C4-2B (cell line): ENCODE data around the gene WDR55.

ENCODE experiments used
- H3K27ac ChIP-seq: fragments of 450-650 bp; 2 replicates; pipeline ENCODE4 v1.5.1; 2017
- CTCF ChIP-seq: fragments of 450-650 bp; conservative IDR thresholded peaks from 2 replicates; pipeline ENCODE4 v1.5.1; 2017; ENCODE audit warnings: mild to moderate bottlenecking
- ZFX ChIP-seq: fragments of 450-650 bp; IDR thresholded peaks from 2 replicates; pipeline ENCODE4 v1.6.1; 2017

The WDR55 gene

GRCh38 chr5:140631831-140632365 is 32.8 kb upstream of the WDR55 start:
- H3K27ac ChIP-seq, result no peak overlapping the region
- TF ChIP-seq ZFX, result no peak
- TF ChIP-seq CTCF, result no peak

GRCh38 chr5:140632366-140633020 is 32.2 kb upstream of the WDR55 start:
- no peak for TF ChIP-seq ZFX
- TF ChIP-seq CTCF, result no peak
- H3K27ac ChIP-seq, result no peak overlapping the region

GRCh38 chr5:140633021-140633471 is 31.7 kb upstream of the WDR55 start, which contains the start of gene CD14:
Gene CD14 (minus strand): TSS chr5:140633175. CDS start chr5:140633071, 104 bp downstream.
- TF ChIP-seq CTCF (no peak), ZFX (no peak)
- no peak within 1 kb of the TSS for H3K27ac ChIP-seq

GRCh38 chr5:140633501-140633900 is 31.2 kb upstream of the WDR55 start:
- TF ChIP-seq CTCF (no peak), ZFX (no peak)
- H3K27ac ChIP-seq, result no peak overlapping the region

GRCh38 chr5:140634103-140634502 is 30.6 kb upstream of the WDR55 start:
- TF ChIP-seq ZFX, result no peak
- H3K27ac ChIP-seq, result no peak overlapping the region

- TF ChIP-seq ZFX (no peak), CTCF (peak; percentile 50)
- H3K27ac ChIP-seq, result no peak overlapping the region
Measured at GRCh38 chr5:140635291-140636257, 29.1 kb upstream of the WDR55 start.

GRCh38 chr5:140637371-140638100 is 27.2 kb upstream of the WDR55 start:
- no peak overlapping the region for H3K27ac ChIP-seq
- TF ChIP-seq CTCF (no peak), ZFX (no peak)

GRCh38 chr5:140638898-140639147 is 25.9 kb upstream of the WDR55 start:
- H3K27ac ChIP-seq, result peak overlapping the region; percentile 91
